ENCODE measurements around the gene TEX2.

Gene TEX2

DNA sequence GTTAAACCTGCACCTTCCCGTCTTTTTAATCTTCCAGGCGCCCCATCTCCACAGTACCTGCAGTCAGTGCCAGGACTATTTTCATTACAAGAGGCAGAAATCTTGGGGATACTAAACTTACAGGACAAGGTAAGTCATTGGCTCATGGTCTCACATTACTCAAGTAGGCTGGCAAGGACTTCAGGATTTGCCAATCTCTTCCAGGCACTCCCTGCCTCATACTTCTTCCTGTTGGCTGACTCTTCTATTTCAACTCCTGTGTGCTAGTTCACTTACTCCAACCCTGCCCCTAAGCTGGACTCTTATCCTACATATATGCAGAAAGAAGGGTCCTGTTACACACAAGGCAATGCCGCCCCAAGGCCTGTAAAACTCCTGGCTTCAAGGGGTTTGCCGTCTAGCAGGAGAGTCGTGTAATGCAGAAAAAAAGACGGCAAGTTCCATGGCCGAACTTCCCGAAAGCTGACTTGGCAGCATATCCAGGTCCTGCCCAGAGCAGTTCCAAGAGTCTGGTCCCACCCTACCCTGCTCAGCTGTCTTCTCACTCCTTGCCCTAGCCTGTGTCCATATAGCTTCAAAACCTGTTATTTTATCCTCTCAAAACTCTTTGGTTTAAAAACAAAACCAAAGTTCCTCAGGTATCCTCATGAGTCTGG, 147.9 kb downstream of the TEX2 start:
- DNase-seq (ENCODE audit: low spot score), result no peak

DNA sequence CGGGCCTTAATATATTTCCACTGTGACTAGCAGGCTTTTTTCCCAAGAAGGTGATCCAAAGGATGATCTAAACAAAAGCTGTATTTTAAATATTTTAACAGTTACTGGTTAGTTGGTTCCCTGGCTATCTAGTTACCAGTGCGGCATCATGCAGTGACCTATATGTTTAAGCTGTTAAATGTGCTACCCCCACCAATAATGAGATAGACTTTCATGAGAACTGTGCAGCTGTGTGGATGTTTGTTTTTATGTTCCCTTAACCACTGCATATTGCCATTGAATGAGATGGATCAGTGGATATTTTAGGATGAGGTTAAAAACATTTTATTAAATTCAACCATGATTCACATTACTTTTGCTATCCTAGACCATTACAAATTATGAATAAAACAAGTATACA, 150.1 kb downstream of the TEX2 start:
- no peak for DNase-seq (ENCODE audit: low spot score)

DNA sequence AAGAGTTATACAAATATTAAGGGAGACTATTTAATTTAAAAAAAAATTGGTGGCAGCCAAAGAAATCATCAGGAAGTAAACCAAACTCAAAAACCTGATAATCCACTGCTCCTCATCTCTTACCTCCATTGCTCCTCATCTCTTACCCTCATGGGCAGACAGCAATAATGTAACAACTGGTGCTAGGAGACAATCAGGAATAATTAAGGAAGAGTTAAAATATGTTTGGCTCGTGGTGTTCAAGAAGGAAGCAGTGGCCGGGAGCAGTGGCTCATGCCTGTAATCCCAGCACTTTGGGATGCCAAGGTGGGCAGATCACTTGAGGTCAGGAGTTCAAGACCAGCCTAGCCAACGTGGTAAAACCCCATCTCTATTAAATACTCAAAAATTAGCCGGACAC, 151.2 kb downstream of the TEX2 start:
- no peak for DNase-seq (ENCODE audit: low spot score)

DNA sequence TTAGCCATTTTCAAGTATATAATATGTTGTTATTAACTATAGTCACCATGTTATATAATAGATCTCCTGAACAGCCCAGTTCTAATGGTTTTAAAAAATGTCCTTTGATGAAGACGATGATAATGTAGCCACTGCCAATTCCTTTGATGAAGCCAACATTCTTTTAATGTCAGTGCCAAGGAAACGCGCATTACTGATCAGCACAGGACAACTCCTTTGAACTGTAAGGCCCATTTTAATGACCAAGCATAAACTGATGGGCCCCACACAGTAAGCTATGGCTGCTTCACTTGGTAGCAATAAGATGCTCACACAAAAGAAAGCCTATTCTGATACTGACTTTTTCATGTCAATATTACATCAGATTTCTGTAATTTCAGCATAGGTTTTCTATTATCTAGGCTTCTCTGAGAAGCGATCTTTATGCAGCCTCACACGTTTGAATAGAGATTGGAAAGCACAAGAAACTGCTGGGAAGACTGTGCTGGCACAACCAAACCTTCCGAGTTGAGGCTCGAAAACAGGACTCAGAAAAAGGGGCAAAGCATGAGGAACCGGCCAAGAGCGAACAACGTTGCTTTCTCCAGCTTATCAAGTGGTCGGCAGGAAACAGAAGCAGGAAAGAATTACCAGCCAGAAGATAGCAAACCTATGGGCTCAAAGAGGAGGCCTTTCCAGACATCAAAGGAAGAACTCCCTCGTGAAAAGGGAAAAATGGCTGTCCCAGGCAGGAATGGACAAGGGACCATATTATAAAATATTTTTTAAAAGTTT, 152.5 kb downstream of the TEX2 start:
- DNase-seq (ENCODE audit: low spot score), result no peak

DNA sequence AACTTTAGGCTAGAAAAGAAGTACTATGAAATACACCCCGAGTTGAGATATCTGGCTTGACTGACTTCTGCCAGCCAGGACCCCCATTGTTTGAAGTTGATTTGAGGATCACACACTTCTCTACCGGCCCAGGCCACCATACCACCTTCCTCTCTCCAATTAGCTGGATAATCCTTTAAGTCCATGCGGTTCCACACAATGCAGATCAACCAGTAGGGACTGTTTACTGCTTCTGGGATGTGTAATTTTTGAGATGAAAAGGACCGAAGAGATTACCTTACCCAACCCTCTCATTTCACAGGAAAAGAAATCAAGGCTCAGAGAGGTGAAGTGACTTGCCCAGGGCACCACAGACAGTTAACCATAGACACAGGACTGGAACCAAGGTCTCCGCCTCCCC, 153.7 kb downstream of the TEX2 start:
- no peak for DNase-seq (ENCODE audit: low spot score)

DNA sequence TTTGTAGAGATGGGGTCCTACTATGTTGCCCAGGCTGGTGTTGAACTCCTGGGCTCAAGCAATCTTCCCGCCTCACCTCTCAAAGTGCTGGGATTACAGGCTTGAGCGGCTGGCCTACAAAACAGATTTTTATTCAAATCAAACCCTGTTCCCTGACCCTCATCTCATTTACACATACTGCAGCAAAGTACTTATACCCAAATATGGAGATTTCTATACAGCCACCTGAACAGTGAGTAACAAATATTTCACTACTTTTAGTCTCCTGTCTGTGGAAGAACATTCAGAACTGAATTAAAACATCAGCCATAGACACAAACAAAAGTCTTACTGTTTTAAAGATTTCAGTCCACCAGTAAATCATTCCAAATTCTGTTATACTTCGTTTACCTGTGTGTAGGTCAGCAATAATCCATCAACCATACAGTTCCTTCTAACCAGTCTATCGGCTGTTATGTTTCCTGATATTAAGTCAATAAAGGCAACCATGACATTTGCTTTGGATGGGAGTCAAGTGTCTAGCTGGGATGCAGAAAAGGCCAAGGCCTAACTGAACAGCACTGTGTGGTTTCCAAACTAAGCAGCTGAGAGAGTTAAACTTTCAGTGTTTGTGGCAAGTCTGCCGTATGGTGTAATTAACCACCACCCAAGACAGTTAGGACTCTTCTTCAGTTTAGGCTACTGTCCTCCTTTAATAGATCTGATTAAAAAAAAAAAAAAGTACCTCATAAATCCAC, 155.4 kb downstream of the TEX2 start:
- no peak for DNase-seq (ENCODE audit: low spot score)

DNA sequence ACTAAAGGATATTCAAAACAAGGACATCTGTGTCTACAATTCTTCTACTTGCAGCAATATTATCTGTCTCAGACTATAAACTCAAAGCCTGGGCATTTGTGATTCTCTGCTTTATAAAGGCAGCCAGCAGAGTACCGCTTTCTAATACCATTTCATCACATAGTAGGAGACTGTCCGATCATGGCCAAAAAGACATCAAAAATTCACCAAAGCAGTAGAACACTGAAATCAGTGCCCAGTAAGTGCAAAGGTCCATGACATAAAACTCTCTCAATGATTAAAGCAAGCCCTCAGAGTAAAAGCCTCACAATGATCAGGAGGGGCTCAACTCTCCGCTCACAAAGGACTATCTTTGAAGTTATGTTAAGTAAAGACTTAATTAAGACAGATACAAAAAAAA, 156.1 kb downstream of the TEX2 start:
- no peak for DNase-seq (ENCODE audit: low spot score)

DNA sequence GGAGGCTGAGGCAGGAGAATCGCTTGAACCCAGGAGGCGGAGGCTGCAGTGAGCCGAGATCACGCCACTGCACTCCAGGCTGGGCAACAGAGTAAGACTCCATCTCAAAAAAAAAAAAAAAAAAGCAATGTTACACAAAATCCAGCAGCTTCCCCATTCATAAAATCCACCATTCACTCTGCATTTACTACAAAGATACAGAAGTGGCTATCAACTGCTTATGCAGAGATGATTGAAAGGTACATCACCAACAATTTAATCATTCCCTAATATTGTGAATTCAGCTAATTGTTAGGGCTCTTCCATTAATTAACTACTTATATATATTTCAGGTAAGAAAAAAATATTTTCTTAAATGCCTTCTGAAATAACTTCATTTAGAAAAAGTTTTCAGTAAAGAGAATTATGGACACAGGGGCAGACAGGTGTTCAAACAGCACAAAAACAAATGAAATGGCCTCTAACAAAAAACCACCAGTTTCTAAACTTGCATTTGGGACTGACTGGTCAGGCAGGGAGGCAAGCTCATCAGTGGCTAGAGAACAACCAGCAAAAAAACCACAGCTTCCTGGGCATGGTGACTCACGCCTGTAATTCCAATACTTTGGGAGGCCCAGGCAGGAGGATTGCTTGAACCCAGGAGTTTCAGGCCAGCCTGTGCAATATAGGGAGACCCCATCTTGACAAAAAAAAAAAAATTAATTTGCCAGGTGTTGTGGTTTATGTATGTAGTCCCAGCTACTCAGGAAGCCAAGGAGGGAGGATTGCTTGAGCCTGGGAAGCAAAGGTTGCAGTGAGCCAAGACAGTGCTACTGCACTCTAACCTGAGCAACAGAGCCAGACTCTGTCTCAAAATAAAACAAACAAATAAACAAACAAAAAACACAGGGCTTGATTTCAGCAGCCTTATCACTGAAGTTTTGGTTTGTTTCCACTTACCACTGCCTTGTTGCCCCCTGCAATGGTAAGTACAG, 159.4 kb downstream of the TEX2 start:
- no peak for DNase-seq (ENCODE audit: low spot score)

DNA sequence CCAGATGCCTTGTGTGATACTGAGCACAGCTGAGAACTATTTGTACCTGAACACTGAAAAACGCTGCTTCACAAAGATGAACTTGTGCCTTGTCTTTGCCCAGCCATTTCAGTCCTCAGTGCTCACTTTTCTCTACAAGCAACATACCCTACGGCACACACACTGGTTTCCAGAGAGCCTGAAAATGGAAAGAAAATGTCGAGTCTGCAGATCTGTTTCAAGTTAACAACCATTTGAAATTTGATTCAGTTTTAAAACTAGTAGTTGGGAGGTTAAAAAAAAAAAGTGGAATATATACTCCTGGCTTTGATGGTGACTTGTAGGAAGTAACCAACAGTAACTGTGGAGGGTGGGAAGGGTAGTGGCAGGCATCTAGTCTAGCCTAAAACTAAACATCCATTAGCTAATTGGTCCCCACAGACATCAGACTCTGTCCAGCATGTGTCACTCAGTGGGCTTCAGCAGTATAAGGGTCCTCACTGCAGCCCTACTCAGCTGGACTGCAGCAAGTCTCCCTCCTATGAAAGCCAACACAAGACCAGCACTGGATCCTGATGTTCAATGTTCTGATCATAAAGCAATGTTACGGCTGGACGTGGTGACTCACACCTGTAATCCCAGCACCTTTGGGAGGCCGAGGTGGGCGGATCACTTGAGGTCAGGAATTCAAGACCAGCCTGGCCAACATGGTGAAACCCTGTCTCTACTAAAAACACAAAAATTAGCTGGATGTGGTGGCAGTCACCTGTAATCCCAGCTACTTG, 160.3 kb downstream of the TEX2 start:
- no peak for DNase-seq (ENCODE audit: low spot score)

DNA sequence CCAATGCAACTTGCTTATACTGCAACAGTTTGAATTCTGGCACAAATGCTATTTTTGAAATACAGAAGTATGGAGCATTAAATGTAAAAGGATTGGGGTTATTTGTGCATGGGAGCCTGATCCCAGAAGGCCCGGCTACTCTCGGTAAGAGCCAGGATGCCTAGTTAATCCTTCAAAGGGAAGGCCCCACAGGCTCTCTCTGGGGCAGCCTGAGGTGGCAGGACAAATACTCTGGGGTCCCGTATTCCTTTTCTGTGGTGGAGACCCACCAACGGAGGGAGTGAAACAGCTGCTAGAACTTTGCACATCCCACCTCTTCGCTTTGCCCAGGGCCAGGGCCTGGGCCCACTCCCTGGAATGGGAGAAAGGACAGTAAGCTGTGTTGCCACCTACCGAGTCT, 163.5 kb downstream of the TEX2 start:
- DNase-seq (ENCODE audit: low spot score), result no peak

Data from ecto neural progenitor cell (in vitro differentiated cells).